SU-DHL-6 (cell line): Measurements from ENCODE around the gene GJC2.

ENCODE experiments used
- EZH2phosphoT487 ChIP-seq: fragments of 200-600 bp; sonication (generic), shearing (Covaris generic); conservative IDR thresholded peaks from 2 replicates; pipeline ENCODE4 v1.6.1; 2018; ENCODE audit warnings: mild to moderate bottlenecking, antibody characterized with exemption, low read length, moderate library complexity, mixed read lengths
- TF ChIP-seq, protein P1 (sequence below): fragments of 200-600 bp; sonication (generic); IDR thresholded peaks from one replicate; pipeline ENCODE4 v1.5.1; 2017; ENCODE audit warnings: antibody characterized with exemption, mild to moderate bottlenecking, low read length, moderate library complexity; ENCODE audit not compliant: insufficient read depth, poor library complexity, severe bottlenecking

DNA sequence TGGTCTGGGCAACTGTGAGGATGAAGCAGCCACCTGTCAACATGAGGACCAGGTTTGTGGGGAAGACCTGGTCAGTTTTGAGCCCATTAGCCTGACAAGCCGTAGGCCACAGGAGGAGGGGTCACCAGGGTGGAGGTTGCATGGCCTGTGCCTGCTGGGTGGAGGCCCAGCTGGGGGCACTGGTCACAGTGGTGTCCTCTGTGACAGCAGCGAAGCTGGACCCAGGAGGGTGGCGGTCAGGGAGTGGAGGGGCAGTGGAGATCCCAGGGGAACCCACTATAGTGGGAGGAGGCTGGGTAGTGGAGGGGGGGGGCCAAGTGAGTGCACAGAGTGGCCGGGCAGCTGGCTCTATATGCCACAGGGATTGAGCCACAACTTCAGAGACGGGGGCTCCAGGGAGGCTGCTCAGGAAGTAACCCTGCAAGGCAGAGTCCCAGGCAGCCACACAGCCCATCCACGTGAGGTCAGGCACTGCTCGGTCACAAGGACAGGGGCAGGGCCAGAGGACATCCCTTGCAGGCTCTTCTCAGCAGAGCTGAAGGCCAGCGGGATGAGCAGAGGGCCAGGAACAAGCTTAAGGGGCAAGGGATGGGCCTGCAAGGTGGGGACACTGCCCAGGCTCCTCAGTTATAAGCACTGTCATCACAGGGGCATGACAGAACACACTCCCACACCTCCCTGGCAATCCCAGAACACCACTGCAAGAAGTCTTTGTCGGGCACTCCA is 44.3 kb upstream of the GJC2 start:
- TF ChIP-seq, protein P1, sequence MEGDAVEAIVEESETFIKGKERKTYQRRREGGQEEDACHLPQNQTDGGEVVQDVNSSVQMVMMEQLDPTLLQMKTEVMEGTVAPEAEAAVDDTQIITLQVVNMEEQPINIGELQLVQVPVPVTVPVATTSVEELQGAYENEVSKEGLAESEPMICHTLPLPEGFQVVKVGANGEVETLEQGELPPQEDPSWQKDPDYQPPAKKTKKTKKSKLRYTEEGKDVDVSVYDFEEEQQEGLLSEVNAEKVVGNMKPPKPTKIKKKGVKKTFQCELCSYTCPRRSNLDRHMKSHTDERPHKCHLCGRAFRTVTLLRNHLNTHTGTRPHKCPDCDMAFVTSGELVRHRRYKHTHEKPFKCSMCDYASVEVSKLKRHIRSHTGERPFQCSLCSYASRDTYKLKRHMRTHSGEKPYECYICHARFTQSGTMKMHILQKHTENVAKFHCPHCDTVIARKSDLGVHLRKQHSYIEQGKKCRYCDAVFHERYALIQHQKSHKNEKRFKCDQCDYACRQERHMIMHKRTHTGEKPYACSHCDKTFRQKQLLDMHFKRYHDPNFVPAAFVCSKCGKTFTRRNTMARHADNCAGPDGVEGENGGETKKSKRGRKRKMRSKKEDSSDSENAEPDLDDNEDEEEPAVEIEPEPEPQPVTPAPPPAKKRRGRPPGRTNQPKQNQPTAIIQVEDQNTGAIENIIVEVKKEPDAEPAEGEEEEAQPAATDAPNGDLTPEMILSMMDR, result no peak
- no peak for TF ChIP-seq EZH2phosphoT487
